ENCODE measurements around the gene IPO11. TPM values are rescaled to one million over a fixed set of nuclear protein-coding genes. Genes with fewer than 3 reads are reported as not detected.

IPO11 gene
- total and polyA plus RNA-seq, 2 experiments from 2014 or later, result 18.7 to 64.7 TPM

DNA sequence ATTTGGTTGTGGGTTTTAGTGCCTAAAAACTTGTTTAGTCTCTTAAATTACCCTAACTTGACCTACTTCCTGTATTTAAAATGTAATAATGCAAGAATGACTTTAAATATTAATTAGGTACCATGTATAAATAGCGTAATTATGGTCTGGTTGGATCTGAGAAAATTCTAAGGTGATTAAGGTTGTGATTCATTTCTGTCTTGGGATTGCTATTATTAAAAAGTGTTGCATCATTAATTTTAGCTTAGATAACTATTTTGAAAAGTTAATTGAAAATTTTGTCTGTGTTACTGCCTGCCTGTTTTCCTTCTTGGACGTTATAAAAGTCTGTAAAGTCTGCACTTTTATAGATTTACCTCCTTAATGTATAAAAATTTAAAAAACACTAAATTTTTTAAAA, 177.8 kb downstream of the IPO11 start (continued):
- TF ChIP-seq ZNF114 (CRISPR knock-in tag; IDR thresholded peaks at IDR 0.05) (no peak), CTCF (conservative IDR thresholded peaks at IDR 0.05; ENCODE audit: low read depth in 2 of 2) (no peak), CREB1 (CRISPR knock-in tag; IDR thresholded peaks at IDR 0.05; ENCODE audit: low read depth) (no peak), STAT1 (IDR thresholded peaks at IDR 0.05; ENCODE audit: unreplicated experiment) (no peak), EZH2 (IDR thresholded peaks at IDR 0.05; ENCODE audit: low read depth, unreplicated experiment) (no peak)
- TF ChIP-seq, protein P1, sequence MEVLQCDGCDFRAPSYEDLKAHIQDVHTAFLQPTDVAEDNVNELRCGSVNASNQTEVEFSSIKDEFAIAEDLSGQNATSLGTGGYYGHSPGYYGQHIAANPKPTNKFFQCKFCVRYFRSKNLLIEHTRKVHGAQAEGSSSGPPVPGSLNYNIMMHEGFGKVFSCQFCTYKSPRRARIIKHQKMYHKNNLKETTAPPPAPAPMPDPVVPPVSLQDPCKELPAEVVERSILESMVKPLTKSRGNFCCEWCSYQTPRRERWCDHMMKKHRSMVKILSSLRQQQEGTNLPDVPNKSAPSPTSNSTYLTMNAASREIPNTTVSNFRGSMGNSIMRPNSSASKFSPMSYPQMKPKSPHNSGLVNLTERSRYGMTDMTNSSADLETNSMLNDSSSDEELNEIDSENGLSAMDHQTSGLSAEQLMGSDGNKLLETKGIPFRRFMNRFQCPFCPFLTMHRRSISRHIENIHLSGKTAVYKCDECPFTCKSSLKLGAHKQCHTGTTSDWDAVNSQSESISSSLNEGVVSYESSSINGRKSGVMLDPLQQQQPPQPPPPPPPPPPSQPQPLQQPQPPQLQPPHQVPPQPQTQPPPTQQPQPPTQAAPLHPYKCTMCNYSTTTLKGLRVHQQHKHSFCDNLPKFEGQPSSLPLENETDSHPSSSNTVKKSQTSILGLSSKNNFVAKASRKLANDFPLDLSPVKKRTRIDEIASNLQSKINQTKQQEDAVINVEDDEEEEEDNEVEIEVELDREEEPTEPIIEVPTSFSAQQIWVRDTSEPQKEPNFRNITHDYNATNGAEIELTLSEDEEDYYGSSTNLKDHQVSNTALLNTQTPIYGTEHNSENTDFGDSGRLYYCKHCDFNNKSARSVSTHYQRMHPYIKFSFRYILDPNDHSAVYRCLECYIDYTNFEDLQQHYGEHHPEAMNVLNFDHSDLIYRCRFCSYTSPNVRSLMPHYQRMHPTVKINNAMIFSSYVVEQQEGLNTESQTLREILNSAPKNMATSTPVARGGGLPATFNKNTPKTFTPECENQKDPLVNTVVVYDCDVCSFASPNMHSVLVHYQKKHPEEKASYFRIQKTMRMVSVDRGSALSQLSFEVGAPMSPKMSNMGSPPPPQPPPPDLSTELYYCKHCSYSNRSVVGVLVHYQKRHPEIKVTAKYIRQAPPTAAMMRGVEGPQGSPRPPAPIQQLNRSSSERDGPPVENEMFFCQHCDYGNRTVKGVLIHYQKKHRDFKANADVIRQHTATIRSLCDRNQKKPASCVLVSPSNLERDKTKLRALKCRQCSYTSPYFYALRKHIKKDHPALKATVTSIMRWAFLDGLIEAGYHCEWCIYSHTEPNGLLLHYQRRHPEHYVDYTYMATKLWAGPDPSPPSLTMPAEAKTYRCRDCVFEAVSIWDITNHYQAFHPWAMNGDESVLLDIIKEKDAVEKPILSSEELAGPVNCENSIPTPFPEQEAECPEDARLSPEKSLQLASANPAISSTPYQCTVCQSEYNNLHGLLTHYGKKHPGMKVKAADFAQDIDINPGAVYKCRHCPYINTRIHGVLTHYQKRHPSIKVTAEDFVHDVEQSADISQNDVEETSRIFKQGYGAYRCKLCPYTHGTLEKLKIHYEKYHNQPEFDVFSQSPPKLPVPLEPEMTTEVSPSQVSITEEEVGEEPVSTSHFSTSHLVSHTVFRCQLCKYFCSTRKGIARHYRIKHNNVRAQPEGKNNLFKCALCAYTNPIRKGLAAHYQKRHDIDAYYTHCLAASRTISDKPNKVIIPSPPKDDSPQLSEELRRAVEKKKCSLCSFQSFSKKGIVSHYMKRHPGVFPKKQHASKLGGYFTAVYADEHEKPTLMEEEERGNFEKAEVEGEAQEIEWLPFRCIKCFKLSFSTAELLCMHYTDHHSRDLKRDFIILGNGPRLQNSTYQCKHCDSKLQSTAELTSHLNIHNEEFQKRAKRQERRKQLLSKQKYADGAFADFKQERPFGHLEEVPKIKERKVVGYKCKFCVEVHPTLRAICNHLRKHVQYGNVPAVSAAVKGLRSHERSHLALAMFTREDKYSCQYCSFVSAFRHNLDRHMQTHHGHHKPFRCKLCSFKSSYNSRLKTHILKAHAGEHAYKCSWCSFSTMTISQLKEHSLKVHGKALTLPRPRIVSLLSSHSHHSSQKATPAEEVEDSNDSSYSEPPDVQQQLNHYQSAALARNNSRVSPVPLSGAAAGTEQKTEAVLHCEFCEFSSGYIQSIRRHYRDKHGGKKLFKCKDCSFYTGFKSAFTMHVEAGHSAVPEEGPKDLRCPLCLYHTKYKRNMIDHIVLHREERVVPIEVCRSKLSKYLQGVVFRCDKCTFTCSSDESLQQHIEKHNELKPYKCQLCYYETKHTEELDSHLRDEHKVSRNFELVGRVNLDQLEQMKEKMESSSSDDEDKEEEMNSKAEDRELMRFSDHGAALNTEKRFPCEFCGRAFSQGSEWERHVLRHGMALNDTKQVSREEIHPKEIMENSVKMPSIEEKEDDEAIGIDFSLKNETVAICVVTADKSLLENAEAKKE (CRISPR knock-in tag; IDR thresholded peaks at IDR 0.05), result no peak

DNA sequence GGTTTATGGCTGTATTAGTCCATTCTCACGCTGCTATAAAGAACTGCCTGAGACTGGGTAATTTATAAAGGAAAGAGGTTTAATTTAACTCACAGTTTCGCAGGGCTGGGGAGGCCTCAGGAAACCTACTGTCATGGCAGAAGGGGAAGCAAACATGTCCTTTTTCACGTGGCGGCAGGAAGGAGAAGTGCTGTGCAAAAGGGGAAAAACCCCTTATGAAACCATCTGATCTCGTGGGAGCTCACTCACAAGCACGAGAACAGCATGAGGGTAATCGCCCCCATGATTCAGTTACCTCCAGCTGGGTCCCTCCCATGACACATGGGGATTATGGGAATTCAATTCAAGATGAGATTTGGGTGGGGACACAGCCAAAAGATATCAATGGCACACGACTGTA, 180.0 kb downstream of the IPO11 start:
- peak overlapping the region; percentile 47 for H3K27ac Mint-ChIP-seq
- peaks cover 4% of the 10 kb centered on the region; the same call in 1 of the 2 replicates for H3K9me2 ChIP-seq (ENCODE audit: insufficient read depth)
- no peak for TF ChIP-seq ETS1 (IDR thresholded peaks at IDR 0.05)
- TF ChIP-seq STAT1 (IDR thresholded peaks at IDR 0.05; ENCODE audit: unreplicated experiment), result no peak
- no peak for TF ChIP-seq EZH2 (IDR thresholded peaks at IDR 0.05; ENCODE audit: low read depth, unreplicated experiment)

More for the DNA sequence above, 180.0 kb downstream of the IPO11 start:
- Mint-ChIP-seq H3K4me1 (peaks cover 21% of the 10 kb centered on the region), H3K27me3 (ENCODE audit: insufficient read depth, low read depth, poor library complexity) (no peaks in the 10 kb centered on the region), H3K4me3 (no peak overlapping the region), H3K9me3 (no peaks in the 10 kb centered on the region), H3K36me3 (ENCODE audit: low read depth) (peaks cover 21% of the 10 kb centered on the region; the same call in 2 of the 3 replicates)
- no peaks in the 10 kb centered on the region for H3F3A ChIP-seq (replicated peaks; ENCODE audit: low read depth)
- peaks cover 16% of the 10 kb centered on the region for H3K4me1 ChIP-seq (ENCODE audit: insufficient read depth)
- peaks cover 5% of the 10 kb centered on the region; the same call in 1 of the 2 replicates for H3K36me3 ChIP-seq (ENCODE audit: insufficient read depth)
- H4K20me1 ChIP-seq (replicated peaks; ENCODE audit: insufficient read depth), result no peaks in the 10 kb centered on the region
- H3K79me2 ChIP-seq (replicated peaks; ENCODE audit: insufficient read depth), result no peaks in the 10 kb centered on the region
- no peak for ATAC-seq
- H3K27me3 ChIP-seq (ENCODE audit: insufficient read depth), result no peaks in the 10 kb centered on the region
- DNase-seq (ENCODE audit: low spot score), result no peak
- no peak overlapping the region for H3K4me3 ChIP-seq
- no peak overlapping the region for H3K27ac ChIP-seq (ENCODE audit: low read depth)
- H3K4me2 ChIP-seq, result no peak overlapping the region
- no peak overlapping the region for H2AFZ ChIP-seq

Data from GM23338 (cell line).